Stimulated activated CD8-positive, alpha-beta memory T cell treated with anti-CD3 and anti-CD28 coated beads, Interleukin-2, amount 100 ng/mL, for 1 hour (primary cell): ENCODE results near the gene GFOD1.

Experiments
- DNase-seq, 2 donors: peaks; one replicate each; pipeline ENCODE4 v3.0.0-alpha.2; 2020; ENCODE audit warnings: low read depth in 2 of 2

Gene GFOD1

GRCh38 chr6:13485923-13486562 is 1.4 kb downstream of the GFOD1 start:
- no peak for DNase-seq

GRCh38 chr6:13485303-13485702 is 2.1 kb downstream of the GFOD1 start:
- no peak for DNase-seq

GRCh38 chr6:13484827-13485226 is 2.6 kb downstream of the GFOD1 start:
- DNase-seq, result no peak

- DNase-seq, result no peak
These were observed 3.2 kb downstream of the GFOD1 start for GRCh38 chr6:13484138-13484708.

GRCh38 chr6:13480631-13481501 is 6.5 kb downstream of the GFOD1 start:
- DNase-seq, result no peak

- DNase-seq, result no peak
These were observed 7.4 kb downstream of the GFOD1 start for GRCh38 chr6:13479971-13480434.

GRCh38 chr6:13479206-13479800 is 8.1 kb downstream of the GFOD1 start:
- DNase-seq, result no peak

- no peak for DNase-seq
These were observed 8.9 kb downstream of the GFOD1 start for GRCh38 chr6:13478525-13478966.

- no peak for DNase-seq
These were observed 12.6 kb downstream of the GFOD1 start for GRCh38 chr6:13474787-13475186.

GRCh38 chr6:13474360-13474759 is 13.0 kb downstream of the GFOD1 start:
- no peak for DNase-seq

GRCh38 chr6:13473768-13474165 is 13.6 kb downstream of the GFOD1 start:
- DNase-seq, result no peak

GRCh38 chr6:13472976-13473767 is 14.2 kb downstream of the GFOD1 start:
- DNase-seq, result no peak

GRCh38 chr6:13472099-13472498 is 15.3 kb downstream of the GFOD1 start:
- no peak for DNase-seq

GRCh38 chr6:13471184-13471583 is 16.2 kb downstream of the GFOD1 start:
- no peak for DNase-seq

GRCh38 chr6:13470238-13471140 is 16.9 kb downstream of the GFOD1 start:
- DNase-seq, result no peak

GRCh38 chr6:13469693-13470092 is 17.7 kb downstream of the GFOD1 start:
- no peak for DNase-seq

GRCh38 chr6:13468839-13469238 is 18.6 kb downstream of the GFOD1 start:
- no peak for DNase-seq

- DNase-seq, result no peak
These were observed 20.2 kb downstream of the GFOD1 start for GRCh38 chr6:13467216-13467600.

GRCh38 chr6:13466304-13467215 is 20.8 kb downstream of the GFOD1 start:
- DNase-seq, result no peak
